ENCODE measurements around the gene LAYN. TPM values are rescaled to one million over a fixed set of nuclear protein-coding genes. Genes with fewer than 3 reads are reported as not detected.

LAYN gene
- total and polyA plus RNA-seq, 9 of the 15 experiments (the other 6 are each of a cell fraction or from before 2014, with no cell fraction given) = not detected

- TF ChIP-seq REST (IDR thresholded peaks at IDR 0.05; ENCODE audit: borderline replicate concordance) (no peak), REST (CRISPR knock-in tag; IDR thresholded peaks at IDR 0.05; ENCODE audit: low read depth) (no peak), NFE2 (IDR thresholded peaks at IDR 0.05; ENCODE audit: low read depth) (no peak), ZNF41 (CRISPR knock-in tag; conservative IDR thresholded peaks at IDR 0.05) (no peak), CREB5 (CRISPR knock-in tag; IDR thresholded peaks at IDR 0.05) (no peak), ARID3A (IDR thresholded peaks at IDR 0.05; ENCODE audit: borderline replicate concordance, low read depth, low read length) (no peak), ETS2 (tag; IDR thresholded peaks at IDR 0.05; ENCODE audit: borderline replicate concordance, poor library complexity, severe bottlenecking) (no peak), TFAP4 (CRISPR knock-in tag; IDR thresholded peaks at IDR 0.05; ENCODE audit: borderline replicate concordance) (no peak)
Observed at GRCh38 chr11:111554532-111554931, 14.0 kb downstream of the LAYN start (continued).

Measured in K562 (cell line).